ENCODE results near the gene POLR3H. TPM values are rescaled to one million over a fixed set of nuclear protein-coding genes. Genes with fewer than 3 reads are reported as not detected.
A peak's percentile ranks its signal among the peaks of the same experiment; 100 is the strongest.
"Not testable (repeated sequence)": the region's sequence is repeated elsewhere in the genome, so short reads cannot be mapped to it uniquely, and the experiment has no call there.

POLR3H gene
- total RNA-seq, 2 donors from 2014 or later: 19.5 to 58.2 TPM

GRCh38 chr22:41573677-41574076, 29.4 kb upstream of the POLR3H start:
- Mint-ChIP-seq H3K27ac (no peak overlapping the region), H3K9me3 (no peaks in the 10 kb centered on the region), H3K4me3 (no peak overlapping the region), H3K36me3 (ENCODE audit: low read depth) (peaks cover 13% of the 10 kb centered on the region), H3K4me1 (no peaks in the 10 kb centered on the region), H3K27me3 (no peaks in the 10 kb centered on the region)
- no peak for ATAC-seq (replicated peaks)

- not testable (repeated sequence) for H3K27ac Mint-ChIP-seq; ATAC-seq (replicated peaks); H3K4me1 Mint-ChIP-seq; H3K9me3 Mint-ChIP-seq; H3K27me3 Mint-ChIP-seq; H3K36me3 Mint-ChIP-seq (ENCODE audit: low read depth); H3K4me3 Mint-ChIP-seq
Observed at GRCh38 chr22:41572305-41572704, 28.0 kb upstream of the POLR3H start.

DNA sequence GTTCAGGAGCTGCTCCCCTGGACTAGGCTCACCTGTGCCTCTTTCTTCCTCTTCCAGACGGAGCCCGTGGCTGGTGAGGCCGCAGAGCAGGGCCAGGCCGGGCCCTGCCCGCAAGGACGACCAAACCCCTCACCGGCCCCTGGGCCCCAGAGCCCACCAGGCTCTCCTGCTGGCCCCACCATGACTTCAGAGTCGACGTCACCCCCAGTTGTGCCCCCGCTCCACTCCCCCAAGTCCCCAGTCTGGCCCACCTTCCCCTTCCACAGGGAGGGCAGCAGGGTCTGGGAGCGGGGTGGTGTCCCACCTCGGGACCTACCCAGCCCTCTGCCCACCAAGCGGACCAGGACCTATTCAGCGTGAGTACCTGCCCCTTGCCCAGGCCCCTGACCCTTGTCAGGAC, 27.5 kb upstream of the POLR3H start:
- H3K4me3 Mint-ChIP-seq: no peak overlapping the region
- H3K27me3 Mint-ChIP-seq: no peaks in the 10 kb centered on the region
- H3K27ac Mint-ChIP-seq: no peak overlapping the region
- no peaks in the 10 kb centered on the region for H3K36me3 Mint-ChIP-seq (ENCODE audit: low read depth)
- no peaks in the 10 kb centered on the region for H3K9me3 Mint-ChIP-seq
- no peaks in the 10 kb centered on the region for H3K4me1 Mint-ChIP-seq
- no peak for ATAC-seq (replicated peaks)

GRCh38 chr22:41570221-41570620, 26.0 kb upstream of the POLR3H start:
- H3K4me3 Mint-ChIP-seq: no peak overlapping the region
- H3K9me3 Mint-ChIP-seq: no peaks in the 10 kb centered on the region
- no peak for ATAC-seq (replicated peaks)
- no peak overlapping the region for H3K27ac Mint-ChIP-seq
- H3K4me1 Mint-ChIP-seq: no peaks in the 10 kb centered on the region
- no peaks in the 10 kb centered on the region for H3K36me3 Mint-ChIP-seq (ENCODE audit: low read depth)
- no peaks in the 10 kb centered on the region for H3K27me3 Mint-ChIP-seq

- Mint-ChIP-seq H3K27ac (peak overlapping the region; percentile 43), H3K27me3 (no peaks in the 10 kb centered on the region), H3K36me3 (ENCODE audit: low read depth) (no peaks in the 10 kb centered on the region), H3K4me3 (no peak overlapping the region), H3K4me1 (no peaks in the 10 kb centered on the region), H3K9me3 (no peaks in the 10 kb centered on the region)
- no peak for ATAC-seq (replicated peaks)
Observed at GRCh38 chr22:41568811-41569210, 24.5 kb upstream of the POLR3H start.

- Mint-ChIP-seq H3K4me3 (no peak overlapping the region), H3K4me1 (no peaks in the 10 kb centered on the region), H3K27ac (no peak overlapping the region), H3K27me3 (no peaks in the 10 kb centered on the region), H3K36me3 (ENCODE audit: low read depth) (no peaks in the 10 kb centered on the region), H3K9me3 (no peaks in the 10 kb centered on the region)
- no peak for ATAC-seq (replicated peaks)
Observed at GRCh38 chr22:41567512-41567768, 23.2 kb upstream of the POLR3H start.

- peak; percentile 92 for ATAC-seq (replicated peaks)
- Mint-ChIP-seq H3K4me3 (no peak overlapping the region), H3K4me1 (no peaks in the 10 kb centered on the region), H3K36me3 (ENCODE audit: low read depth) (no peaks in the 10 kb centered on the region), H3K27ac (no peak overlapping the region), H3K27me3 (peaks cover 8% of the 10 kb centered on the region), H3K9me3 (no peaks in the 10 kb centered on the region)
Observed at GRCh38 chr22:41565403-41566054, 21.3 kb upstream of the POLR3H start.

GRCh38 chr22:41564563-41564962, 20.3 kb upstream of the POLR3H start:
- Mint-ChIP-seq H3K4me1 (no peaks in the 10 kb centered on the region), H3K36me3 (ENCODE audit: low read depth) (no peaks in the 10 kb centered on the region), H3K27me3 (peaks cover 12% of the 10 kb centered on the region), H3K27ac (no peak overlapping the region), H3K4me3 (no peak overlapping the region), H3K9me3 (no peaks in the 10 kb centered on the region)
- ATAC-seq (replicated peaks): no peak

DNA sequence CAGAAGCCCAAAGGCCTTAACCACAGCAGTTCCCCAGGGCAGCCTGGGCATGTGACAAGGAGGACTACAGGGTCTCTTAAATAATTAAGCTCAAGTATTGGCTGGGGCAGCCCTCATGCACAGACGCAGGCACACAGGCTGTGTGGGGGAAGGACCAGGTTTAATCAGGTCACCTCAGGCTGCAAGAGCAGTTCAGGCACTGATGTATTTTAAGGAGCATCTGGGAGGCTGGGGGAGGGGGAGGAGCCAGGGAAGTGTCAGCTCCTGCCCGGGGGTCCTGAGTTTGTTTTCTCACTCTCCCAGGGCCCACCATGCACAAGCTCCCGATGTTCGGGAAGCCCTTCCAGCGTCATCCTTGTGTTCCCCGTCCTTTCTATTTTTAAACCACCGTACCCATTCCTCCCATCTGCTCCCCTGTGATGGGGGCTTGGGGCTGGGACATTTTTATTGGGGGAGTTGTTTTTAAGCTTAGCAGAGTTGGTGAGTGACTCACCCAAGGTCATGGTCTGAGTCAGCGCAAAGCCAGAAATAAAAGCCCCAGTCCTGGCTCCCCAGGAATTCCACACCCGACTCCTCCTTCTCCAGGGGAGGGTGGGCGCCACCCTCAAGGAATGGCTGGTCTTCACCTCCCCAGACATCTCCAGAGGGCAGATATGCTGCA, 18.9 kb upstream of the POLR3H start:
- H3K36me3 Mint-ChIP-seq (ENCODE audit: low read depth): no peaks in the 10 kb centered on the region
- H3K4me1 Mint-ChIP-seq: no peaks in the 10 kb centered on the region
- no peak overlapping the region for H3K27ac Mint-ChIP-seq
- no peak for ATAC-seq (replicated peaks)
- H3K27me3 Mint-ChIP-seq: peaks cover 12% of the 10 kb centered on the region
- H3K9me3 Mint-ChIP-seq: no peaks in the 10 kb centered on the region
- H3K4me3 Mint-ChIP-seq: no peak overlapping the region

GRCh38 chr22:41562461-41562860, 18.2 kb upstream of the POLR3H start:
- peaks cover 16% of the 10 kb centered on the region for H3K27me3 Mint-ChIP-seq
- H3K4me1 Mint-ChIP-seq: no peaks in the 10 kb centered on the region
- H3K9me3 Mint-ChIP-seq: no peaks in the 10 kb centered on the region

DNA sequence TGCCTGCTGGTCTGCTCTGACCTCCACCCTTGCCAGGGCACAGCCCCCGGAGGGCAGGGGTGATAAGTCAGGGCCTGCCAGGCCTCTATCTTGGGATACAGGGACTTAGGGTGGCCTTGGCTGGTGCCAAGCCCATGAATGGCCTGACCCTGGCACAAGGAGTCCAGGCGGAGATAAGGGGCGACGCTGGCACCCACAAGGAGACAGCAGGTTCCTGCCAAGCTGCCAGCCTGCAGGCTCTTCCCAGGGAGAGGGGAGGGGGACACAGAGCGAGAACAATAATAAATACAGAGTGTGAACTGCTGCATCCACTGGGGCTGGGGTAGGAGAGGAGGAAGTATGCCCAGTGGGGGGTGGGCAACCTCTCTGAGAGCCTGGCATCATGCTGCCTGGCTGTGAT, 17.5 kb upstream of the POLR3H start:
- H3K4me1 Mint-ChIP-seq: no peaks in the 10 kb centered on the region
- H3K27ac Mint-ChIP-seq: peak overlapping the region; percentile 12
- H3K4me3 Mint-ChIP-seq: no peak overlapping the region
- no peaks in the 10 kb centered on the region for H3K36me3 Mint-ChIP-seq (ENCODE audit: low read depth)
- ATAC-seq (replicated peaks): no peak
- H3K9me3 Mint-ChIP-seq: no peaks in the 10 kb centered on the region
- H3K27me3 Mint-ChIP-seq: peaks cover 17% of the 10 kb centered on the region

More at GRCh38 chr22:41562461-41562860, 18.2 kb upstream of the POLR3H start:
- peak overlapping the region; percentile 12 for H3K27ac Mint-ChIP-seq
- no peaks in the 10 kb centered on the region for H3K36me3 Mint-ChIP-seq (ENCODE audit: low read depth)
- ATAC-seq (replicated peaks): no peak
- H3K4me3 Mint-ChIP-seq: no peak overlapping the region

- no peak for ATAC-seq (replicated peaks)
- Mint-ChIP-seq H3K27me3 (peaks cover 19% of the 10 kb centered on the region), H3K9me3 (no peaks in the 10 kb centered on the region), H3K4me1 (no peaks in the 10 kb centered on the region), H3K27ac (peak overlapping the region; percentile 56), H3K36me3 (ENCODE audit: low read depth) (no peaks in the 10 kb centered on the region), H3K4me3 (no peak overlapping the region)
Observed at GRCh38 chr22:41561335-41561734, 17.1 kb upstream of the POLR3H start.

DNA sequence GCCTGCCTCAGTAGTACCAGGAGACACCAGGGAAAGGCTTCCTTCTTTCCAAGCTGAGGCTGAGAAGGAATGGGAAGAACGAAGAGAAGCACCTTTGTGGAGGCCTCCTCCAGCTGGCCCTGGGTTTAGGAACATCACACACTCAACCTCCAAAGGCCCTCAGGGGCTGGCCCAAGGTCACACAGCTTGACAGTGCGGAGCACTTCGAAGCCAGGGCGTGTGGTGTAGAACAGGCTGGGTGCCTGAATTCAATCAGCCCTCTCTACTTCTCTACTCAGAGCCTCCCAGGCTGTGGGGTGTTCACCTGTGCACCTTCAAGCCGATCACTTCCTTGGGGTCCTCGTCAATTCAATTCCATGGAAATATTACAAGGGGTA, 15.8 kb upstream of the POLR3H start:
- Mint-ChIP-seq H3K4me3 (no peak overlapping the region), H3K36me3 (ENCODE audit: low read depth) (no peaks in the 10 kb centered on the region), H3K9me3 (no peaks in the 10 kb centered on the region), H3K4me1 (no peaks in the 10 kb centered on the region), H3K27ac (no peak overlapping the region), H3K27me3 (peaks cover 21% of the 10 kb centered on the region)
- no peak for ATAC-seq (replicated peaks)

GRCh38 chr22:41558241-41558630, 14.0 kb upstream of the POLR3H start:
- H3K27ac Mint-ChIP-seq; H3K4me3 Mint-ChIP-seq; ATAC-seq (replicated peaks); H3K9me3 Mint-ChIP-seq; H3K36me3 Mint-ChIP-seq (ENCODE audit: low read depth); H3K4me1 Mint-ChIP-seq: not testable (repeated sequence)
- H3K27me3 Mint-ChIP-seq: peaks cover 21% of the 10 kb centered on the region

GRCh38 chr22:41557401-41558240, 13.4 kb upstream of the POLR3H start:
- Mint-ChIP-seq H3K4me3 (no peak overlapping the region), H3K36me3 (ENCODE audit: low read depth) (no peaks in the 10 kb centered on the region), H3K4me1 (no peaks in the 10 kb centered on the region), H3K27me3 (peaks cover 21% of the 10 kb centered on the region), H3K27ac (no peak overlapping the region), H3K9me3 (no peaks in the 10 kb centered on the region)
- ATAC-seq (replicated peaks): peak; percentile 80
